ENCODE data around the gene B3GAT1. TPM values are rescaled to one million over a fixed set of nuclear protein-coding genes. Genes with fewer than 3 reads are reported as not detected.

The B3GAT1 gene
- total RNA-seq, 1 experiment from 2014 or later: 3.7 TPM

GRCh38 chr11:134401825-134402809 is 9.9 kb downstream of the B3GAT1 start:
- intact Hi-C loops (cut with micrococcal nuclease; ENCODE audit: unreplicated experiment): no loop called here
- TF ChIP-seq, protein P1, sequence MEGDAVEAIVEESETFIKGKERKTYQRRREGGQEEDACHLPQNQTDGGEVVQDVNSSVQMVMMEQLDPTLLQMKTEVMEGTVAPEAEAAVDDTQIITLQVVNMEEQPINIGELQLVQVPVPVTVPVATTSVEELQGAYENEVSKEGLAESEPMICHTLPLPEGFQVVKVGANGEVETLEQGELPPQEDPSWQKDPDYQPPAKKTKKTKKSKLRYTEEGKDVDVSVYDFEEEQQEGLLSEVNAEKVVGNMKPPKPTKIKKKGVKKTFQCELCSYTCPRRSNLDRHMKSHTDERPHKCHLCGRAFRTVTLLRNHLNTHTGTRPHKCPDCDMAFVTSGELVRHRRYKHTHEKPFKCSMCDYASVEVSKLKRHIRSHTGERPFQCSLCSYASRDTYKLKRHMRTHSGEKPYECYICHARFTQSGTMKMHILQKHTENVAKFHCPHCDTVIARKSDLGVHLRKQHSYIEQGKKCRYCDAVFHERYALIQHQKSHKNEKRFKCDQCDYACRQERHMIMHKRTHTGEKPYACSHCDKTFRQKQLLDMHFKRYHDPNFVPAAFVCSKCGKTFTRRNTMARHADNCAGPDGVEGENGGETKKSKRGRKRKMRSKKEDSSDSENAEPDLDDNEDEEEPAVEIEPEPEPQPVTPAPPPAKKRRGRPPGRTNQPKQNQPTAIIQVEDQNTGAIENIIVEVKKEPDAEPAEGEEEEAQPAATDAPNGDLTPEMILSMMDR (conservative IDR thresholded peaks at IDR 0.05; ENCODE audit: low read depth, low read length): no peak
- TF ChIP-seq EZH2 (IDR thresholded peaks at IDR 0.05; ENCODE audit: borderline replicate concordance, low read depth, low read length, poor library complexity, severe bottlenecking): no peak
- ChIA-PET CTCF (no interaction called here), POLR2A (ENCODE audit: low non-redundant PET) (no interaction called here)
- H3K9me3 ChIP-seq (ENCODE audit: low read depth, low read length, poor library complexity, severe bottlenecking): no peaks in the 10 kb centered on the region
- H3K27ac ChIP-seq (ENCODE audit: low read depth, low read length, poor library complexity, severe bottlenecking): no peak overlapping the region
- no peak overlapping the region for H3K4me3 ChIP-seq (ENCODE audit: low read depth, low read length, poor library complexity, severe bottlenecking)
- peaks cover 13% of the 10 kb centered on the region for H3K4me1 ChIP-seq (ENCODE audit: insufficient read depth, low read length, poor library complexity, severe bottlenecking)
- H3K27me3 ChIP-seq (replicated peaks; ENCODE audit: insufficient read depth, low read depth, low read length, poor library complexity): no peaks in the 10 kb centered on the region
- H3K36me3 ChIP-seq (ENCODE audit: insufficient read depth, low read length, poor library complexity, severe bottlenecking): no peaks in the 10 kb centered on the region
- DNase-seq (ENCODE audit: low spot score): no peak
- BruUV-seq (replicated peaks): no TSS peak

- Histone ChIP-seq H3K4me1 (ENCODE audit: insufficient read depth, low read length, poor library complexity, severe bottlenecking) (no peaks in the 10 kb centered on the region), H3K9me3 (ENCODE audit: low read depth, low read length, poor library complexity, severe bottlenecking) (no peaks in the 10 kb centered on the region), H3K4me3 (ENCODE audit: low read depth, low read length, poor library complexity, severe bottlenecking) (no peak overlapping the region), H3K27me3 (replicated peaks; ENCODE audit: insufficient read depth, low read depth, low read length, poor library complexity) (no peaks in the 10 kb centered on the region), H3K36me3 (ENCODE audit: insufficient read depth, low read length, poor library complexity, severe bottlenecking) (no peaks in the 10 kb centered on the region), H3K27ac (ENCODE audit: low read depth, low read length, poor library complexity, severe bottlenecking) (no peak overlapping the region)
- TF ChIP-seq EZH2 (IDR thresholded peaks at IDR 0.05; ENCODE audit: borderline replicate concordance, low read depth, low read length, poor library complexity, severe bottlenecking): no peak
- TF ChIP-seq, protein P1 (conservative IDR thresholded peaks at IDR 0.05; ENCODE audit: low read depth, low read length): no peak
- ChIA-PET POLR2A (ENCODE audit: low non-redundant PET) (no interaction called here), CTCF (no interaction called here)
- BruUV-seq (replicated peaks): no TSS peak
- intact Hi-C loops (cut with micrococcal nuclease; ENCODE audit: unreplicated experiment): no loop called here
- no peak for DNase-seq (ENCODE audit: low spot score)
Observed at GRCh38 chr11:134399996-134400395, 12.0 kb downstream of the B3GAT1 start.

- no TSS peak for BruUV-seq (replicated peaks)
- H3K36me3 ChIP-seq (ENCODE audit: insufficient read depth, low read length, poor library complexity, severe bottlenecking): no peaks in the 10 kb centered on the region
- no peak overlapping the region for H3K27ac ChIP-seq (ENCODE audit: low read depth, low read length, poor library complexity, severe bottlenecking)
- intact Hi-C loops (cut with micrococcal nuclease; ENCODE audit: unreplicated experiment): no loop called here
- no peaks in the 10 kb centered on the region for H3K4me1 ChIP-seq (ENCODE audit: insufficient read depth, low read length, poor library complexity, severe bottlenecking)
- H3K9me3 ChIP-seq (ENCODE audit: low read depth, low read length, poor library complexity, severe bottlenecking): no peaks in the 10 kb centered on the region
- no peak for TF ChIP-seq EZH2 (IDR thresholded peaks at IDR 0.05; ENCODE audit: borderline replicate concordance, low read depth, low read length, poor library complexity, severe bottlenecking)
- TF ChIP-seq, protein P1 (conservative IDR thresholded peaks at IDR 0.05; ENCODE audit: low read depth, low read length): no peak
- H3K4me3 ChIP-seq (ENCODE audit: low read depth, low read length, poor library complexity, severe bottlenecking): no peak overlapping the region
- H3K27me3 ChIP-seq (replicated peaks; ENCODE audit: insufficient read depth, low read depth, low read length, poor library complexity): no peaks in the 10 kb centered on the region
- POLR2A ChIA-PET (ENCODE audit: low non-redundant PET): no interaction called here
- CTCF ChIA-PET: no interaction called here
- DNase-seq (ENCODE audit: low spot score): no peak
Observed at GRCh38 chr11:134399293-134399654, 12.8 kb downstream of the B3GAT1 start.

Measured in A673 (cell line).